Activated T-cell treated with anti-CD3 and anti-CD28 coated beads, Interleukin-2, amount 50 U/mL, for 1 hour (primary cell): ENCODE results near the gene ZCCHC14.
"Not testable (repeated sequence)": the region's sequence is repeated elsewhere in the genome, so short reads cannot be mapped to it uniquely, and the experiment has no call there.

Source experiments
- DNase-seq: peaks from one replicate; pipeline ENCODE4 v3.0.0-alpha.2; 2020

ZCCHC14 gene

DNA sequence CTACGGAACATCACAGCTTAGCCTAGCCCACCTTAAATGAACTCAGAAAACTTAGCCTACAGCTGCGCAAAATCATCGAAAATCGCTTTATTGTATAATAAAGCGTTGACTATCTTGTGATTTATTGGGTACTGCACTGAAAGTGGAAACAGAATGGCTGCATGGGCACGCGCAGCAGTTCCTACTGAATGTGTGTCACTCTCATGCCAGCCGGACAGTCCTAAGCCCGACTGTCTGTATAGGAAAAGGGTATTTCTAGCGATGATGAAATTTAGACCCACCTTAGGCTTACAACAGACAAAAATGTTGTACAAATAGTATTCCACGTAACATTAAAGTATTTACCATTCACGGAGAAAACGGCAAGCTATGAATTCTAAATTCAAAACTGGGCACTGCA is 118.5 kb downstream of the ZCCHC14 start:
- DNase-seq: no peak

DNA sequence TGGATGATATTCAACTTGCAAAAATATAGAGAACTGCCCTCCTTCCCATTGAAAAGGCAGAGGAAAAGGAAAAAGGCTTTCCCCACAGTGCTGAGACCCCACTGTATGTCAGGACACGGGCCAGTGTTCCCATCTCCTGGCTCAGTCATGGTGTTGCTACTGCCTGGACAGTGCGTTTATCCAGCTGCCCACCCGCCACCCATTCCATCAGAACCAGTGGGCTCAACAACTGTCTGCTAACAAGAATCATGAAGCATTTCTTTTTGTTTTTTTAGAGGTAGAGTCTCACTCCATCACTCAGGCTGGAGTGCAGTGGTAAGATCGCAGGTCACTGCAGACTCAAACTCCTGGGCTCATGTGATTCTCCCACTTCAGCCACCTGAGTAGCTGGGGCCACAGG is 120.5 kb downstream of the ZCCHC14 start:
- DNase-seq: no peak

DNA sequence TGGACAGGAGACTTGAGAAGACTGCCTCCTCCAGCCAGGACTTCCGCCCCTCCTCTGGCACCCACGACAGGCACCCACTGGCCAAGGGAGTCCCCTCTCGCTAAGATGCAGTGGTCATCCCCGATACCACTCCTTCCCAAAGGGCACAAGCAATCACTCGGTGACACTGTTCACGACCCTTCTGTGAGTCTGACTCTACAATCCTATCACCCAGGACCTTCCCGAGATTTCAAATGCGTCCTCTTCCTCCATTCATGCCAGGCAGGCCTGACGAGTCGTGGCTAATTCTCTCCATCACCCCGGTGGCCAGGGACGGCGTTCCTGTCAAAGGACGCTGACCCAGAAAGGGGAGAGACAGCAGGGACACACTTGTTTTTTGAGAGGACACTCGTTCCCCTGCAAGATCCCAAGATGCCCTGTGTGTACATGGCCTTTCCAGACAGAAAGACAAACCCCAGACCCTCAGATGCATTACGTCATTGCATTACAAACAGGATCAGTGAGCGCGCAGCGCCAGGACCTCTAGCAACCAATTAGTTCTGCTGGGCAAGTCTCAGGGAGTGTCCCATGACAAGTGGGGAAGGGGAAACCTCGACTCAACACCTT is 121.5 kb downstream of the ZCCHC14 start:
- no peak for DNase-seq

DNA sequence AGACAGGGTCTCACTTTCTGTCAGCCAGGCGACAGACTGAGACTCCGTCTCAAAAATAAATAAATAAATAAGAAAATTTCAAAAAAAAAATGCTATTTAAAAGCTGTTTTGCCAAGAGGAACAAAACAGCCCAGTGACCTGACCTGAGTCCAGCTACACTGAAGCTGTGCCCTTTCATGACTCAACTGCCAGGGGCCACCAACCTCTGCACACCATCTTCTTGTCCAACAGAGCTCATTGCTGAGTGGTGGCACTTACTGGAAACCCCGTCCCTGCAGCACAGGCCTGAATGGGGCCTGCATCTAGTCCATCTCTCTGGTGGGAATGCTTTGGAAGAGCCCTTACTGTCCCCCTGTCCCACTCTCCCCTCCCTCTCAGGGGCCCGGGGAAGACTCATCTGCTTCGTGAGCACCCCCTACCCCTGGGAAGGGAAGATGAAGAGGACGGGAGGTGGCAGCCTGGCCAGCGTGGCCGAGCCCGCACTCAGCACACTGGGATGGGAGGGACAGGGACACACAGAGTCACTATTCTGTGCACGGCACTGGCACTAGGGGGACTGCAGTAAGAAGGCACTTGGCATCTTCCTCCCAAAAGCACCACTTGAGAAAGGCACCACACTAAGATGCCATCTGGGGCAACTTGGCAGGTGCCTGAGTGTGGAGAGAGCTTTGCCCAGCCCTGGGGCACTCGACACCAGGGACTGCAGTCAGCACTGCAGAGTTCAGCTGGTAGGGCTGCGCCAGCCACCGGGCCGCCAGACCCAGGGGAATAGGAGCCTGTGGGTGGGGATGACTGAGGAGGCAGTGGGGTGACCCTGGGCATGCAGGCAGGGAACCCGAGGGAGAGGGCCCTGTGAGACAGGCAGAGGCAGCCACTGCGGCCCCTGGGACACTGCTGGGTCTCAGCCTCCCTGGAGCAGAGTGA is 122.8 kb downstream of the ZCCHC14 start:
- DNase-seq: no peak

DNA sequence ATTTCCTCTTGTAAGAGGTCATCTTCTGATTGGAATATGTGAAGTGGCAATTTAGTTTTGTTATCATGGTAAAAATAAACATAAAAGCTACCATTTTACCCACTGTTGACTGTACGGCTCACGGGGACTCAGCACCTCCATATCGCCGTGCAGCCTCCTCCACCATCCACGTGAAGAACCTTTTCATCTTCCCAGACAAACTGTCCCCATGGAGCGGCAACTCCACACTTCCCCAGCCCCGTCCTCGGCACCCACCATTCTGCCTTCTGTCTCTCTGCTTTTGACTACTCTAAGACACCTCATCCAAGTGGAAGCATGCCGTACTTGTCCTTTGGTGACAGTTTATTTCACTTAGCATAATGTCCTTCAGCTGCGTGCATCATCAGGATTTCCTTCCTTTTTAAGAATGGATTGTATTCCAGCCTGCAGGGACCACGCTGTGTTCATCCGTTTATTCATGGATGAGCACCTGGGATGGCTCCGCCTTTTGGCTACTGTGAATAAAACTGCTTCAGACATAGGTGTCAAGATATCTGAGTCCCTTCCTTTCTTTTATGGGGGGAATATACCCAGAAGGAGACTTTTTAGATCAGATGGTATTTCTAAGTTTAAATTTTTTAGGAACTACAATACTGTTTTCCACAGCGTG is 123.6 kb downstream of the ZCCHC14 start:
- no peak for DNase-seq

DNA sequence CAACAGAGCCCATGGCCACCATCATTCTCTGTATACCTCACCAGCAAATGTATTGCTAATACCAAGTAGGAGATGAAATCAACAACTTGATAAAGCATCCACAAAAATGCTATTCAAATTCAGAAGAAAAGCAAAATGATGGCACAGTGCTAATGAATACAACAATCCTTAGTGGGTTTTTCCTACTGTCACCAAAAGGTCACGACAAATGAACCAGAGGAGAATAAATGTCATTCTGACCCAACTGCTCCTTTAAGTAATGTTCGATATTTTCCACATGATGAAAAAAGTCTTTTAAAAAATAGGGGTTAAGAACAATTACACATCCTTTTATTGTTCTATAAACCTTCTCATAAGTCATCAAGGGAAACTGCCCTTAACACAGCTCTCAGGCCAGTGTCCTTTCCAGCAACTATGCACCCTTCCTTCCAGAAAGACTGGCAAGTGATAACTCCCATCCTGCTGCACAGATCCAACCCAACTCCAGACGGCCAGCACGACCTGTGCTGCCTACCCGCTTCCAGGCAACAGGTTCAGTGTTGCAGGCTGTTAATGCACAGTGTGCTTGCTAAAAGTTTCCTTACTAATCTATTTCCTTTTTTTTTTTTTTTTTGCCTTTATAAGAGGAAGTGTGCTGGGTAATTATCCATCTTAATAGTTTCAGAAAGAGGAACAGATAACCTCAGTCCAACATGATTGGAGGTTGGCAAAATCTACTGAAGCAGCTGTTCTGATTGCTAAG is 124.6 kb downstream of the ZCCHC14 start:
- DNase-seq: no peak

DNA sequence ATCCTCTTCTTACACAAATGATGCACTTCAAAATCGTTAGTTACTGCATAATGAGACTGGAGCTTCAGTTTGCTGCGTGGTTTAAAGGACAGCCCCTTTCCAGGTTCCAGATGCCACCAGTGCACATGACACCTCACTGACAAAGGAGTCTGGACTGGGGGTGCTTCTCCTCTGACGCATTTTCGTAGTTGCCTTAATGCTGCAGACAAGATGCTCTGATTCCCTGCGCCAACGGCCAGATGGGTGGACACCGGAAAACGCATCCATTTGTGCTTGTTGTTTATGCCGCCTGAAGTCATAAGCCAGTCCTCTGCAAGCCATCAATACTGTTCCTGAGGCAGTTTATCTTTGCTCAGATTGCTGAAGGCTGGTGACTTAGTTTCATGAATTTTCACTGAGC is 125.3 kb downstream of the ZCCHC14 start:
- no peak for DNase-seq

DNA sequence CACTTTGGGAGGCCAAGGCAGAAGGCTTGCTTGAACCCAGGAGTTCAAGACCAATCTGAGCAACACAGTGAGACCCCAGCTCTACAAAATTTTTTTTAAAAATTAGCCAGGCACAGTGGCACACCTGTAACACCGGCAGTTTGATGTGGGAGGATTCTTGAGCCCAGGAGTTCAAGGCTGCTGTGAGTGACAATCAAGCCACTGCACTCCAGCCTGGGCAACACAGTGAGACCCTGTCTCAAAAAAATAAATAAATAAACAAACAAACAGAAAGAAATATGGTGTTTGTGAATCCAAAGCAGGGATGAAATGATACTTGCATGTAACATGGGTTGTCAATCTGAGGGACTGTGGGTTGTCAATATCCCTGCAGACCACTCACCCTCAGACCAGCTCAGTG is 125.9 kb downstream of the ZCCHC14 start:
- no peak for DNase-seq

DNA sequence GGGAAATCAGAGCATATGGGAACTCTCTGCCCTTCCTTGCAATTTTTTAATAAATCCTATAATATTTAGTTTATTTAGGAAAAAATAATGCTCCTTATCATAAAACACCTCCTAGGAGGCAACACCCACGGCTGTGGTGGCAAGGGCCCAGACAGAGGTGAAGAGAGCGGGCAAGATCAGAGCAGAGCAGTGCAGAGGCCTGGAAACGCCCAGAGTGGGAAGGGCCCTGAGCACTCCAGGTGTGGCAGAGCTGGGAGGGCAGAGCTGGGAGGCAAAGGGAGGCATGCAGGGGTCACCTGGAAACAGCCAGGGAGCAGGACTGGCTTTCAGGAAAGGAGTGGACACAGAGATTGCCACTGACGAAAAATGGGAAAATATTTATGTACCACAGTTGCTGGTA is 126.5 kb downstream of the ZCCHC14 start:
- no peak for DNase-seq

DNA sequence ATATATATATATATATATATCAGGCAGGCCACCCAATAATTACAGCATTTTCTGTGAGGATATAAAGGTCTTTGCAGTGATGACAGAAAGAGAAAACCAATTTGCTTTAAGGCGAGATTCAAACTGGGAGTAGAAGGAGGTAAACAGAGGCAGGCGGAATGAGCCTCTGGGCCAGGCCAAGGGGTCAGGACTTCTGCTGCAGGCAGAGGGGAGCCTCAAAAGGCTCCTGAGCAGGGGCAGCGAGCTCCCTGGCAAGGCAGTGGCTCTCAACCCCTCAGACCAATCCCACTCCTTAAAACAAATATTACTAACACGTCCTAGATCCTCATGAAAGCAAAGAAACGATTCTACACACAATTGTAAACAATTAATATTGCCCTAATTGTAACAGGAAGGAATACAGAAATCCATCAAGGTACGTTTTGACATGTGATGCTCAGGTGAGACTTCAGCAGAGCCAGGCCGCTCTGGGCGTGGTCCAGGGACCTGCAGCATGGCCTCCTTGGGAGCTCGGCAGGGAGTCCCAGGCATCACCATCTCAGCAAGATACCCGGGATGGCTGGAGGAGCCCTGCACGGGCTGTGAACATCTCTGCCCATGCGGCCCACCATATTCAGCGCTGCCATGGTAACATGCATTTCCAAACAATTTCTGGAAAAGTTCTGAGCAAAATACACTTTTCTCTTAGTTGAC is 127.7 kb downstream of the ZCCHC14 start:
- DNase-seq: no peak

DNA sequence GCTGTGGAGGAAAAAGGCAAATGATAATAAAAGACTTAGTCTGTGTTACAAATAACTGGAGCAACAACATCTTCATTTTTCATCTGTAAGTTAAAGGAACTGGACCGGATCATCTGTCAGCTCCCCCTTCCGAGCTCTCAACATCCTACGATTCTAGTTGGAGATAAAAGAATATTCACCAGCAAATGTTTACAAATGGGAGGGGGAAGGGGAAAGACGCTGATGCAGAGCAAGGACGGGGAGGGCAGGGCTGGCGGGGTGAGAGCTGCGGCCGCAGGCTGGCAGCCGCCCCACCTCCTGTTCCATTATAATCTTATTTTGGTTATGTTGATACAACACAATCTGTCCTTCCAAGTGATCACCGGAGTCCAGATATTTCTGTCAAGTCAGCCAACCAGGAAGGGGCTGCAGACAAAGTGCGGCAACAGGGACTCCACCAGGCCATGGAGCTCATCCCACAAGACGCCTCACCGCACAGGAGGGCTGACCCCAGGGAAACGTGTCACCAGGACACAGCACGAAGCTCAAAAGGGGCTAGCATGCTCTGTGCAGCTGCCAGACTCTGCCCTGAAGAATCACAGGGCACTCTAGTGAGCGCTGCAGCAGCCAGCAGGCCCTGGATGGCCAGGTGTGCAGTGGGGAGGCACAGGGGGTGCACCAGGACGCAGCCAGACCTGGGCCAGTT is 128.9 kb downstream of the ZCCHC14 start:
- DNase-seq: no peak

DNA sequence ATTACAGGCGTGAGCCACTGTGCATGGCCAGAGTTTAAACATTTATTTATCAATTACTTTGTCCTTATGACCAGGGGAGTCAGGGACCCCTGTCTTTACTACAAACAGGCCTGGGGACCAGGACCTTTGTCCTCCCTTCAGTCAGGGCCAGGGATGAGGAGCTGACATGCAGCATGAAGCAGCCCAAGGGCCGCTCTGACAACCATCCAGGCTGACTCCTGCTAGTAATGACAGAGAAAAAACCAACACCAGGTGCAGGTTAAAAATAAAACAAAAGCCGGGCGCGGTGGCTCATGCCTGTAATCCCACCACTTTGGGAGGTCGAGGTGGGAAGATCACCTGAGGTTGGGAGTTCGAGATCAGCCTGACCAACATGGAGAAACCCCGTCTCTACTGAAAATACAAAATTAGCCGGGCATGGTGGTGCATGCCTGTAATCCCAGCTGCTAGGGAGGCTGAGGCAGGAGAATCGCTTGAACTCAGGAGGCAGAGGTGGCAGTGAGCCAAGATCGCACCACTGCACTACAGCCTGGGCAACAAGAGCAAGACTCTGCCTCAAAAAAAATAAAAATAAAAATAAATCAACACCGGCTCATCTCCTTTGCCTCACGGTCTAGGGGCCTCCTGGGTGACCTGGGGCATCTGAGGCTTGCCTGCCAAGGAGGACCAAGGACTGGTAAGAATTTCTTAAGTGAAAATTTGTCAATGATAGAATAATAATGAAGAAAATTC is 129.8 kb downstream of the ZCCHC14 start:
- DNase-seq: not testable (repeated sequence)

DNA sequence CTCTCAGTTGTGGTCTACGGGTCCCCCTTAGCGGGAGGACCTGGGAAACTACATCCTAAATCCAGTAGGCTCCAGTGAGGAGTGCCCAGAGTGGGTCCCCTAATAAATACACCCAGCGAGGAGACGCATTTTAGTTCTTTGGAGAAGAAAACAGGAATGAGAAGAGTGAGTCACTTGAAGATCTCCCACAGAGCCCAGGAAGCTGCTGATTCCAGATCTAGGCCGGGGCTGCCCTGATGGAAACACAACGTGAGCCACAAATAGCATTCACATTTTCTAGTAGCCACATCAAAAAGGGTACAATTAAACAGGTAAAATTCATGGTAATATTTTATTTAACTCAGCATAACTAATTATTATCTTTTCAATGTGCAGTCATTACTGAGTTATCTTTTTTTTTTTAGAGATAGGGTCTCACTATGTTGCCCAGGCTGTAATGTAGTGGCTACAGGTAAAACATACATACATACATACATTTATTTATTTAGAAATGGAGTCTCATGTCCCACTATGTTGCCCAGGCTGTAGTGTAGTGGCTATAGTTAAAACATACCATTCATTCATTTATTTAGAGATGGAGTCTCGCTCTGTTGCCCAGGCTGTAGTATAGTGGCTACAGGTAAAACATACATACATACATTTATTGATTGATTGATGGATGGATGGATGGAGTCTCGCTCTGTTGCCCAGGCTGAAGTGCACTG is 130.8 kb downstream of the ZCCHC14 start:
- DNase-seq: no peak

DNA sequence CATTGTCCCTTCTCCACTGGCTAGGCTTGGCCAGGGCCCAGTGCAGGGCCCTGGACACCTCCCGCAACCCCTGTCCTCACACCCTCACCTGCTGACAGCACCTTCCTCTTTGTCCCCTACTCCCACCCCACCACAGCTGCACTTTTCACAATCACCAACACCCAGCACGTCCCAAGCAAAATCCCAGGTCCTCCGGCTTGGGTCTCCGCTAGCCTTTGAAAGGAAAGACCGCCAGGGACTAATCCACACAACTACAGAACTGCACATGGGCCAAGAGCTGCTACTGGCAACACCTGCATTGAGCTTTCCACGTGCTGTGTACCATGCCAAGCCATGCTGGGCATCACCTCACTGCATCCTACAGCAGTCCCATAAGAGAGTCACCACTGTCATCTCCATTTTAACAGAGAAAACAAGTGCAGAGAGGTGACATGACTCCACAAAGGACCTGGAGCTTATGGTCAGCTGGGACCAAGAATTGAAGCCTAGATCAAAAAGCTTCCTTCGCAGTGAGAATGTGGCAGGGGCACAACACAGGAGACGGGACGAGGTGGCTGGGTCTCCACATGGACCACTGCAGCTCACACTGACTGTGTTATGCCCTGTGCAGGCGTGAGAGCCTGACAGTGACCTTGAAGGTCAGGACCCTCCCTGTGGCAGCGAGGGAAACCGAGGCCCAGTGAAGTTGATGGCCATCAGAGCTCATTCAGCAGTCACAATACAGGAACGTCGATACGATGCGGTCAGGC is 131.8 kb downstream of the ZCCHC14 start:
- no peak for DNase-seq

DNA sequence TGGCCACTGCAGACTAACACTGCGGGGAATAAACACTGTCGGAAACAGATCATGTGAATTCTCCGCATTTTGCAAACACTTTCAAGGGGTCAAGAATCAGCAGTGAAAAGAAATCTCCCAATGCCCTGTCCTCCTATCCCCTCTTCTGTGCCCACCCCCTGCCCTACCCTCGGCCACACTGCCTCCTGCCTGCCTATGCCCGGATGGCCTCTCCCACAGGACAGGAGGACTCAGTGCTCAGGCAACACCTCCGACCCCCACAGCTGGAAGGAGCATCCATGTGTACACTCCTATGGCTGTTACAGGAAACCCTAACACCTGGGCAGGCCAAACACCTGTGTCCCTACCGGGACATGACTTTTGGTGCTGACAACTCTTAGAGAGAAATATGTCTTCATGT is 133.7 kb downstream of the ZCCHC14 start:
- DNase-seq: no peak

DNA sequence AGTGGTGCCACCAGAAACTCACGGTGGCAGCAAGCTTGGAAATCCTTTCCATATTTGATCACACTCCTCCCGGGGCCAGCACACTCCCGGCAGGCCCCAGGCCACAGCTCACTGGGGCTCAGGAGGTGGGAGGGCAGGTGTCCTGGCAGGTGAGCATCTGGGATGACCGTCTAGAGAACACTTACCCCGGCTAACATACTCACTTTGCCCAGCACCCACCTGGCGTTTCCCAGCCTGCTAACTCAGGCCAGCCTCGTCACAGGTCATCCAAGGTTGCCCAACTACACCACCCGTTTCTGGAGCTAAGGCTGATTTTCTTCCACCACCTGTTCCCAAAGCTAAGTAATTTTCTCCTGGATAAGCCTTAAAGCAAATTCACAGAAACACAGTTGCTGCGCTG is 134.1 kb downstream of the ZCCHC14 start:
- no peak for DNase-seq

DNA sequence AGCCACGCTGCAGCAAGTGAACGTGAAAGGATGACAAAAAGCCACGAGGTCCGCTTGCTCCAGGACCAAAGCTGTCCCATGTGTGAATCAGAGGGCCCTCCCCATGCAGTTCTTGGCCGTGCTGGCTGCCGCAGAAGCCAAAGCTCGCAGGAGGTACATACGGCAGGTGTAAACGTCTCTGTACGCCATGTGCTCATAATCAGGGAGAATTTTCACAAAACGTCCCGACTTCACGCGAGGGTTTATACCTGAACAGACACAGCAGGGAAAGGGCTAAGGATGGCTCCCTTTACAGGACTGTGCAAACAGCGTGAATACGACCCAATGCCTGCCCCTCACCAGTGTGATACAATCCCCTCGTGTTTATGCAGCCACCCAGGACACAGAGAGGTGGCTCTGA is 134.6 kb downstream of the ZCCHC14 start:
- DNase-seq: no peak

DNA sequence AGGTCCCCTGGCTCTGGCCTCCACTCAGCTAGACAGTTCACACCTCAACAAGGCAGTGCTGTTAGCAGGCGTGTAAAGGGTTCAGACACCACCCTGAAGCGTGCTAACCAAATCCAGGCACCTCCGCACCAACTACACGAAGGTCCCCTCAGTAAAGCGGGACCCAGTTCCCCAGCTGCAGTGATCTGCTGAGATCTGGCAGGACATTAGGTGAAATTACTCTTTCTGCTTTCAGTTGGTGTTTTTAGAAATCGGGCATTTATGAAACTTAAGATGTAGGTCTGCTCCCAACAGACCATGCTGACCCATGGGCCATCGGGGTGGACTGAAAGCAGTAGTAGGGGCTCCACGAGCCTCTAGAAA is 136.4 kb downstream of the ZCCHC14 start:
- DNase-seq: no peak
